ENCODE measurements around the gene PDE9A. TPM values are rescaled to one million over a fixed set of nuclear protein-coding genes. Genes with fewer than 3 reads are reported as not detected.

PDE9A gene
- total RNA-seq, 1 donor from 2014 or later = 3.9 TPM

- DNase-seq (ENCODE audit: low read depth) = no peak
- Histone ChIP-seq H3K4me3 (ENCODE audit: low read depth, low read length) (no peak overlapping the region), H3K27me3 (ENCODE audit: control insufficient read depth, insufficient read depth, low read length) (peaks cover 15% of the 10 kb centered on the region), H3K36me3 (ENCODE audit: control insufficient read depth, insufficient read depth, low read length) (no peaks in the 10 kb centered on the region)
- TF ChIP-seq, protein P1, sequence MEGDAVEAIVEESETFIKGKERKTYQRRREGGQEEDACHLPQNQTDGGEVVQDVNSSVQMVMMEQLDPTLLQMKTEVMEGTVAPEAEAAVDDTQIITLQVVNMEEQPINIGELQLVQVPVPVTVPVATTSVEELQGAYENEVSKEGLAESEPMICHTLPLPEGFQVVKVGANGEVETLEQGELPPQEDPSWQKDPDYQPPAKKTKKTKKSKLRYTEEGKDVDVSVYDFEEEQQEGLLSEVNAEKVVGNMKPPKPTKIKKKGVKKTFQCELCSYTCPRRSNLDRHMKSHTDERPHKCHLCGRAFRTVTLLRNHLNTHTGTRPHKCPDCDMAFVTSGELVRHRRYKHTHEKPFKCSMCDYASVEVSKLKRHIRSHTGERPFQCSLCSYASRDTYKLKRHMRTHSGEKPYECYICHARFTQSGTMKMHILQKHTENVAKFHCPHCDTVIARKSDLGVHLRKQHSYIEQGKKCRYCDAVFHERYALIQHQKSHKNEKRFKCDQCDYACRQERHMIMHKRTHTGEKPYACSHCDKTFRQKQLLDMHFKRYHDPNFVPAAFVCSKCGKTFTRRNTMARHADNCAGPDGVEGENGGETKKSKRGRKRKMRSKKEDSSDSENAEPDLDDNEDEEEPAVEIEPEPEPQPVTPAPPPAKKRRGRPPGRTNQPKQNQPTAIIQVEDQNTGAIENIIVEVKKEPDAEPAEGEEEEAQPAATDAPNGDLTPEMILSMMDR (IDR thresholded peaks at IDR 0.05; ENCODE audit: insufficient read depth, low read length, poor library complexity, severe bottlenecking) = no peak
These were observed 93.3 kb downstream of the PDE9A start for GRCh38 chr21:42746593-42747275.

- no peaks in the 10 kb centered on the region for H3K36me3 ChIP-seq (ENCODE audit: control insufficient read depth, insufficient read depth, low read length)
- no peak for DNase-seq (ENCODE audit: low read depth)
- H3K27me3 ChIP-seq (ENCODE audit: control insufficient read depth, insufficient read depth, low read length) = peaks cover 15% of the 10 kb centered on the region
- TF ChIP-seq, protein P1 (IDR thresholded peaks at IDR 0.05; ENCODE audit: insufficient read depth, low read length, poor library complexity, severe bottlenecking) = no peak
- H3K4me3 ChIP-seq (ENCODE audit: low read depth, low read length) = no peak overlapping the region
These were observed 93.9 kb downstream of the PDE9A start for GRCh38 chr21:42747276-42747701.

GRCh38 chr21:42747746-42748351 is 94.4 kb downstream of the PDE9A start:
- H3K36me3 ChIP-seq (ENCODE audit: control insufficient read depth, insufficient read depth, low read length) = no peaks in the 10 kb centered on the region
- no peak for DNase-seq (ENCODE audit: low read depth)
- TF ChIP-seq, protein P1 (IDR thresholded peaks at IDR 0.05; ENCODE audit: insufficient read depth, low read length, poor library complexity, severe bottlenecking) = no peak
- peaks cover 15% of the 10 kb centered on the region for H3K27me3 ChIP-seq (ENCODE audit: control insufficient read depth, insufficient read depth, low read length)
- no peak overlapping the region for H3K4me3 ChIP-seq (ENCODE audit: low read depth, low read length)

- no peaks in the 10 kb centered on the region for H3K36me3 ChIP-seq (ENCODE audit: control insufficient read depth, insufficient read depth, low read length)
- DNase-seq (ENCODE audit: low read depth) = no peak
- H3K27me3 ChIP-seq (ENCODE audit: control insufficient read depth, insufficient read depth, low read length) = peaks cover 11% of the 10 kb centered on the region
- no peak overlapping the region for H3K4me3 ChIP-seq (ENCODE audit: low read depth, low read length)
- TF ChIP-seq, protein P1 (IDR thresholded peaks at IDR 0.05; ENCODE audit: insufficient read depth, low read length, poor library complexity, severe bottlenecking) = no peak
These were observed 95.3 kb downstream of the PDE9A start for GRCh38 chr21:42748620-42749176.

GRCh38 chr21:42750737-42751530 is 97.5 kb downstream of the PDE9A start:
- TF ChIP-seq, protein P1 (IDR thresholded peaks at IDR 0.05; ENCODE audit: insufficient read depth, low read length, poor library complexity, severe bottlenecking) = no peak
- Histone ChIP-seq H3K4me3 (ENCODE audit: low read depth, low read length) (no peak overlapping the region), H3K36me3 (ENCODE audit: control insufficient read depth, insufficient read depth, low read length) (no peaks in the 10 kb centered on the region), H3K27me3 (ENCODE audit: control insufficient read depth, insufficient read depth, low read length) (peaks cover 15% of the 10 kb centered on the region)
- no peak for DNase-seq (ENCODE audit: low read depth)

All from kidney epithelial cell (primary cell).